GM19239 (cell line): ENCODE measurements around the gene EEFSEC.
A peak's percentile ranks its signal among the peaks of the same experiment; 100 is the strongest.

Experiments used
- DNase-seq: peaks from one replicate; pipeline ENCODE4 v3.0.0; 2011; ENCODE audit warnings: low spot score; ENCODE audit not compliant: insufficient read length
- FAIRE-seq: peaks from 2 replicates; lab custom pipeline; 2011; peaks lifted over from hg19 to GRCh38; lab: Jason Lieb, UNC

EEFSEC gene

GRCh38 chr3:128179484-128179819 lies 26.2 kb downstream of the EEFSEC start:
- DNase-seq, result no peak
- FAIRE-seq, result peak; percentile 69

- no peak for FAIRE-seq
- no peak for DNase-seq
These were observed 27.2 kb downstream of the EEFSEC start for GRCh38 chr3:128180436-128180835.

DNA sequence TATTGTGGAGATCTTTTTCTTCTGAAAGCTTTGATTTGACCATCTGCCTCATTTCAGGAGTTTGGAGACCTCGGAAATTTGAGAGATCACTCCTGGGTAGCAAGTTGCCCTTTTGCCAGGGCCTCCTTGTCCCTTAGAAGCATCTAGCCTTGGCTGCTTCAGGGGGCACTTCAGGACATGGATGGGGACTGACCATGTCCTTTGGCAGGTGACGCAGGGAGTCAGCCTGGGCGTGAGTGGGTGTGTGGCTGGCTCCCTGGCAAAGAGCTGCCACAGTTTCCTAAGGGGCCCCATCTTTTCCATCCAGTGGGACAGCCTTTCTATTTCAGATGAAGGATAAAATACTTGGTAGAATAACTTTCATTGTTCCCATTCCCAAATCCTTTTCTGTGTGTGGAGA lies 27.6 kb downstream of the EEFSEC start:
- FAIRE-seq (no peak), DNase-seq (no peak)

- DNase-seq, result no peak
- FAIRE-seq, result no peak
These were observed 29.4 kb downstream of the EEFSEC start for GRCh38 chr3:128182656-128183055.

GRCh38 chr3:128185630-128186447 lies 32.6 kb downstream of the EEFSEC start:
- no peak for FAIRE-seq
- DNase-seq, result no peak

DNA sequence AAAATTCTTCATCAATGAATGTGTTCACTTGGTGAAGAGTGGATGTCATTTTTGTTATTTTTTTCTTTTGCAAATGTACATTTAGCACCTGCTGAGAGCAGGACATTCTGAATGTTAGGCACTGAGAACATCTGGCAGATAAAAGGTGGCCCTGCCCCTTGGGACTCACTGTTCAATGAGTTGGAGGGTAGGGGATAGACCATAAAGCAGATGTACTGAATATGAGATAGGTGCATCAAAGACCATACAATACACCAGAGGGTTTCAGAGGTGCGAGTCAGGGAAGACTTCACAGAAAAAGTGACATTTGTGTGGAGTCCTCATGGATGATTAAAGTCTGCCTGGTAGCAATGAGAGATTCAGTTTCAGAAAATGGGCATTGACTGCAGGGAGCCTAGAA lies 34.2 kb downstream of the EEFSEC start:
- no peak for DNase-seq
- FAIRE-seq, result no peak

DNA sequence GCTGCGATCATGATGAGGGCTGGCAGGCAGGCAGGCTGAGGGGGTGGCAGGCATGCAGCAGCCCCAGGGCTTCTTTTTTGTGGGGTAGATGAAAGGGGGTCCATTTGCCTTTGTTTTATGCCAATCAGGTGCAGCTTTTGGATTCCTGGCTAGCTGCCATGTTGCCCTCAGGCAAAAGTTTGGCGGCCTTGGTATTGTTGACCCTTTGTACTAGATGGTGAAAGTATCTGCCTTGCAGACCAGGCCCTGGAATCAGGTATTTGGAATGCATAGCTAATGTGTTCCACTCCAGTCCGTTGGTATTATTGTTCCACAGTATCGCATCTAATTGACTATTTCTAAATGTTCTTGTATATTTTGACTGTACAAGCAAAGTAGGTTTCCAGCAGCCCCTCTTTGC lies 35.0 kb downstream of the EEFSEC start:
- no peak for FAIRE-seq
- DNase-seq, result no peak

DNA sequence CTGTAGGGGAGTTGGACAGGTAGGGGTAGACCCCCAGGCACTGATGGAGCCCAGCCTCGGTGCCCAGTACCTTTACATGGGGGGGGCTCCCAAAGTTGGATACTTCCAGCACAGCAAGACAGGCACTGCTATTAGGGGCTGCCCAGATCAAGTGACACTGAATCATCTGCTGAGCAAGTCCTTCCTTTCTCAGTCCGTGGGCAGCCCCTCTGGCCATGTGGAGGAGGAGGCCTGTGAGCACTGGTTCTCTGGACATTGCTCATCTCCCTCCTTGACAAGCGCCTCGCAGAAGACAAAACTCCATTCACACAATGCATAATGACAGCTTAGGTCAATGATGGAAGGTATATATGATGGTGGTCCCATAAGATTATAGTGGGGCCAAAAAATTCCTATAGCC lies 35.7 kb downstream of the EEFSEC start:
- FAIRE-seq (no peak), DNase-seq (no peak)

DNA sequence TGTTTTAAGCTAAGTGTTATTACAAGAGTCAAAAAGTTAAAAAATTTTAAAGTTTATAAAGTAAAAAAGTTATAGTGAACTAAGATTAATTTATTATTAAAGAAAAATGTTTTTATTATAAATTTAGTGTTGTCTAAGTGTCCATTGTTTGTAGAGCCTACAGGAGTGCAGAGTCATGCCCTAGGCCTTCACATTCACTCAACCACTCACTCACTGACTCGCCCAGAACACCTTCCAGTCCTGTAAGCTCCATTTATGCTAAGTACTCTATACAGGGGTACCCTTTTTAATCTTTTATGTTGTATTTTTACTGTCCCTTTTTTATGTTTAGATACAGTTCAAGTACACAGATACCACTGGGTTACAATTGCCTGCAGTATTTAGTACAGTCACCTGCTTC lies 37.2 kb downstream of the EEFSEC start:
- FAIRE-seq, result no peak
- no peak for DNase-seq

DNA sequence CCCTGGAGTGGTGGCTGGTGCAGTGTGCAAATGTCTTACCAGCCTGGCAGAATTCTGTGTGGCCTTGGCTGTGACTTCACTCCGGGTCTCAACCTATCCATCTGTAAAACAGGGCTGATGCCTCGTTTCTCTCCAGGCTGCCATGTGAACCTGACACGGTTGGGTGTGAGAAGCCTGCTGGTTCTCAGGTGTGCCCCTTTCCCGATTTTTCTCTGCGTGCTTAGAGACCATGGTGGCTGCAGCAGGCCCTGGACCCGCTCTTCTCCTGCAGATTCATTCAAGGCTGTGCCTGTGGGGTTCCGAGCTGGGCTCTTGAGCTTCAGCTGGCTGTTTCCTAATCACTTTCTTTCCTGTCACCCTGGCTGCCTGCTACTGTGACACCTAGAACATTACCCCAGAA lies 38.9 kb downstream of the EEFSEC start:
- FAIRE-seq, result no peak
- no peak for DNase-seq

DNA sequence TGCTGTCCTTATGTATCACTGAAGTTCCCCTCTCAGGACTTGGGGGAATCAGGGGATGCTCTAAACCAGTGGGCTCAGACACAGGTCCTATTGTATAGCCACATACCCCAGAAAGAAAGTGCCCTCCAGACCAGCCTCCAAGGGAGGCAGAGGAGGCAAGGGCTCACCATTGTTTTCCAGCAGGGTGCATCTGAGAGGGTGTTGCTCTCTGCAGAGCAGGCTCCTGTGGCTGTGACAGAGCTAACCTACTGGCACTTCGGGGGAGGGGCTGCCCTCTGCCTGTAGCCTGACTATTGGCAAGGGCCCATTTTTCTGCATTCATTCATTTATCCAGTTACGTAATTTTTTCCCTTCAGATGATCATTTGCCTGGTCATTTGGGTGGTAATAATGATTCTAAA lies 39.9 kb downstream of the EEFSEC start:
- no peak for FAIRE-seq
- DNase-seq, result no peak

DNA sequence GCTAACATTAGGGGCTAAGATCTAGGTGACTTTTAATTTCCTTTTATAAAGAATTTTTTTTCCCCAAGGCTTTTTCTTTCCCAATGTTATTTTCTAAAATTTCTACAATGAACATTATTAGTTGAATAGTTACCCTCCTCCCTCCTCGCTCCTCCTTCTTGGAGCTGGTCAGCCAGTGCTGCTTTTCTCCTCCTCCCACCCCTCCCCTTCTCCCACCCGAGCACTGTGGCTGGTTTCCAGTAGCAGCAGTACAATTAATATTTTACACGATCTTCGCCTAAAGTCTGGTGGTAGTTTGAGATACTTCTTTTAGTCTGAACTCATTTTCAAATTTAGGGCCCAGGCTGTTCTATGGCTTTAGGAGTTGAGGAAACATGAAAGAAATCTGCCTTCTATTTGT lies 41.6 kb downstream of the EEFSEC start:
- FAIRE-seq (no peak), DNase-seq (no peak)

DNA sequence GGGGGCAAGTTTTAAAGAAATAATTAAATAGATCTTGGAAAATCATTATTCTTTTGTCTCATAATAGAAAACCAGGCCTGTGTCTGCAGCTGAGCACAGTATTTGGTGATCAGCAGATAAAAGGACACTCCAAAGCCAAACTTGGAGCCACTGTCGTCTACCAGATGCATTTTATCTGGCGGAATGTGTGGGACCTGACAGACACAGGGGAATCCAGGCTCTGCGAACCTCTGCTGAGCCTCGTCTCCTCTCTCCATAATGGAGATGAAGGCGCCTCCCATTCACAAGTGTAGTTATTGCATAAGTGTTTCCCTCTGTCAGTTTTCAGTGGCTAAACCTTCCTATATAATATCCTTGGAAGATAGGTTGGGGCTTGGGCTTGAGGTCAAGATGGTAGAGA lies 42.1 kb downstream of the EEFSEC start:
- DNase-seq, result no peak
- FAIRE-seq, result no peak

DNA sequence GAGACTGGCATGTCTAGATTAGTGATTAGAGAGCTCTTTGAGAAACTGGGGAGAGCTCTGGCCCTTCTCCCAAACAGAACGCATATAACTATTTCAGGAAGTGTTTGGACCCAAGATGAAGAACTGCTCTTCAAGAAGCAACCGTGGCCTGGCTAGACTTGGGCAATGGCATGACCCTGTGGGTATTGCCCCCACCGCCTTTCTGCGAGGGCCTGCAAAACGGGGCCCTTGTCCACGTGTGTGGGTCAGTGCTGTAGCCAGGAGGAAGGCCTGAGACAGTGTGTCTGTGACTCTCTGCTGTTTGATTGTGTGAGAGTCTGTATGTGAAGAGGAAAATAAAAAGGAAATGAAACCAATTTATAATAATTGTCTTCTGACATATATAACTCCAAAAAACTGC lies 42.5 kb downstream of the EEFSEC start:
- DNase-seq (no peak), FAIRE-seq (no peak)

GRCh38 chr3:128196647-128197046 lies 43.4 kb downstream of the EEFSEC start:
- FAIRE-seq (no peak), DNase-seq (no peak)

DNA sequence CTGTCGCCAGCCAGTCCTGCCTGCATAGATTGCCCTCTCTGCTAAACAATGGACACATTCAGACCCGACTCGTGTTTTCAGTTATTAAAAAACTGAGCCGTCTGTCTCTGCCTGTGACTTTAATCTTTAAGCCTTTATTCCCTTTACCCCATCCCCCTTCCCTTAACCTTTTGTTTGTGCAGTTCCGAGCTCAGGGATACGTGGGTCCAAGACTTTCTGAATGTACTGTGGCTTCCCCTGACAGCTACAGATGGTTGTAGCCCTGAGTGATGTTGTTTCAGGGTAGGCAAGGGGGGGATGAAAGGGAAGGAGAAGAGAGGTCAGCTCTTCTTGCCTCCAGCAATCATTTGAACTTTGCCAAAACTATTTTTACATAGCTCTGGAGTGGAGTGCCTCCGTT lies 44.6 kb downstream of the EEFSEC start:
- DNase-seq (no peak), FAIRE-seq (no peak)

- DNase-seq, result no peak
- no peak for FAIRE-seq
These were observed 45.0 kb downstream of the EEFSEC start for GRCh38 chr3:128198313-128198712.

DNA sequence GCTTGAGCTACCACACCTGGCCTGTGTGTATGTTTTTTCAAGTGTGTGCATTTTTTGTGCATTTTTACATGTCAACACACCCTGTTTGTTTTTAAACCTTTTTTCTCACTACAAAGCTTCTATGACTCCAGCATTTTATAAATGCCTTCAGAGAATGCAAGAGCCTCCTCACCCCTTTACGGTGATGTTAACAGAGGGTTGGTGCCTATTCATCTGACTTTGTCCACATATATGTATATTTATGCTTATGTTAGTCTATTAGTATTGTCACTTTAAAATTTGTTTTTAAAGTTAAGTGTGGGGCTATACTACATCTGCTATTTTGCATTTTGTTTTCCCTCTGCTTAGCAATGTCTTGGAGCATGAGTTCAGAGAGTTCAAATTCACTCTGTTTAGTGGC lies 45.8 kb downstream of the EEFSEC start:
- DNase-seq (no peak), FAIRE-seq (no peak)

DNA sequence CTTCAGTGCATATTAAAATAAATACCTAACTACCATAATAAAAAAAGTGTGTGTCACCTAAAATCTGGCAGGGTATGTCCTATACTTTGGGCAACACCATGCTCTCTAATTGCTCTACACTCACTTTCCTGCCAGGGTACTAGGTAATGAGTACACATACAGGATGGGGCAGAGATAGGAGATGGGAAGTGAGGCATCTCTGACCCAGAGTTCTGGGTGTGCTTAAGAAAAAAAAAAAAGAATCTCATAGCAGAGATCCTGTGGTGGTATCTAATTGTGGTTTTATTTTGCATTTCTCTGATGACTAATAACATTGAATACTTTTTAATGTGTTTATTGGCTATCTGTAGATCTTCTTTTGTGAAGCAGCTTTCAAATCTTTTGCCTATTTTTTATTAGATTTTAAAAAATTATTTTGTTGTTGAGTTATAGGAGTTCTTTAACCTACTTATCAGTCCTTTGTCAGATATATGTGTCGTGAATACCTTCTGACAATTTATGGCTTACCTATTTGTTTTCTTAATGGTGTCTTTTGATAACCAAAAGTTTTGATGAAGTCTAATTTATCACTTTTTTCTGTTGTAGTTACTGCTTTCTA lies 48.0 kb downstream of the EEFSEC start:
- FAIRE-seq (no peak), DNase-seq (no peak)

- FAIRE-seq (no peak), DNase-seq (no peak)
These were observed 49.9 kb downstream of the EEFSEC start for GRCh38 chr3:128203169-128203568.

GRCh38 chr3:128205558-128206145 lies 52.4 kb downstream of the EEFSEC start:
- FAIRE-seq, result no peak
- no peak for DNase-seq

DNA sequence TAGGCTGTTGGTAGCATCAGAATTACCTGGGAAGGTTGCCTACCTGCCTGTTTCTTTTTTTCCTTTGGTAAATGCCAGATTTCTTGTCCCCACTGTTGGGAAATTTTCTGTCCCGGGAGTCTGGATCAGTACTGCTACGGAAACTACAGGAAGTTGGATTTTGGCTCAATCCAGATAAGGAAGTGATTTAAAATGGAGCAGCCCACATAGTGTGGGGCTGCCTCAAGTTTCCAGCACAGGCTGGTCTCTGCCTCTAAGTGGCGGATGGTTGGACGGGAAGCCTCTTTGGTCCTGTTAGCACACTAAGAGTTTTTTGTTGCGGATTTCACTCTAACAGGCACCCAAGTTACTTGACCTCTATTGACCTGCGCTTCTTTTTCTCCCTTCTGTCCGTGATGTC lies 54.7 kb downstream of the EEFSEC start:
- no peak for DNase-seq
- FAIRE-seq, result no peak
